ENCODE measurements around the gene SMARCD1. TPM values are rescaled to one million over a fixed set of nuclear protein-coding genes. Genes with fewer than 3 reads are reported as not detected.

The SMARCD1 gene
- total RNA-seq, 1 experiment from 2014 or later, result 84.9 TPM

GRCh38 chr12:50105913-50106450 is 20.8 kb downstream of the SMARCD1 start:
- intact Hi-C loops (cut with micrococcal nuclease; ENCODE audit: unreplicated experiment), result no loop called here
- TF ChIP-seq TCF7L2 (IDR thresholded peaks at IDR 0.05; ENCODE audit: low read depth, low read length) (no peak), REST (IDR thresholded peaks at IDR 0.05; ENCODE audit: insufficient read depth in 1 of 2, low read depth in 2 of 2, low read length in 1 of 2) (no peak)
- TF ChIP-seq, protein P1, sequence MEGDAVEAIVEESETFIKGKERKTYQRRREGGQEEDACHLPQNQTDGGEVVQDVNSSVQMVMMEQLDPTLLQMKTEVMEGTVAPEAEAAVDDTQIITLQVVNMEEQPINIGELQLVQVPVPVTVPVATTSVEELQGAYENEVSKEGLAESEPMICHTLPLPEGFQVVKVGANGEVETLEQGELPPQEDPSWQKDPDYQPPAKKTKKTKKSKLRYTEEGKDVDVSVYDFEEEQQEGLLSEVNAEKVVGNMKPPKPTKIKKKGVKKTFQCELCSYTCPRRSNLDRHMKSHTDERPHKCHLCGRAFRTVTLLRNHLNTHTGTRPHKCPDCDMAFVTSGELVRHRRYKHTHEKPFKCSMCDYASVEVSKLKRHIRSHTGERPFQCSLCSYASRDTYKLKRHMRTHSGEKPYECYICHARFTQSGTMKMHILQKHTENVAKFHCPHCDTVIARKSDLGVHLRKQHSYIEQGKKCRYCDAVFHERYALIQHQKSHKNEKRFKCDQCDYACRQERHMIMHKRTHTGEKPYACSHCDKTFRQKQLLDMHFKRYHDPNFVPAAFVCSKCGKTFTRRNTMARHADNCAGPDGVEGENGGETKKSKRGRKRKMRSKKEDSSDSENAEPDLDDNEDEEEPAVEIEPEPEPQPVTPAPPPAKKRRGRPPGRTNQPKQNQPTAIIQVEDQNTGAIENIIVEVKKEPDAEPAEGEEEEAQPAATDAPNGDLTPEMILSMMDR (IDR thresholded peaks at IDR 0.05), result no peak
- POLR2A ChIA-PET, result no interaction called here
- no peaks in the 10 kb centered on the region for H3K27me3 ChIP-seq (ENCODE audit: control insufficient read depth, insufficient read depth, low read length)
- no peaks in the 10 kb centered on the region for H3K36me3 ChIP-seq (ENCODE audit: control insufficient read depth, insufficient read depth, low read length)
- BruUV-seq (replicated peaks), result no TSS peak
- in situ Hi-C loops (cut with HindIII; ENCODE audit: low pct_unique_long_range_greater_than_20kb, low sequenced_read_pairs), result no loop called here
- no peak for ATAC-seq
- no peak overlapping the region for H3K4me3 ChIP-seq (ENCODE audit: low read depth in 2 of 2, low read length in 2 of 2)
- H3K9me3 ChIP-seq (ENCODE audit: control insufficient read depth, insufficient read depth, low read depth, low read length), result no peaks in the 10 kb centered on the region
- DNase-seq (ENCODE audit: low read depth, low spot score), result no peak
- CTCF ChIA-PET, result interaction anchor here (0.6 kb wide), 1 partner anchor 160 kb away, joined by 3 read pairs; no protein-coding TSS in a partner anchor
- peaks cover 17% of the 10 kb centered on the region for H3K4me1 ChIP-seq (ENCODE audit: control insufficient read depth, insufficient read depth, low read length)
- no peak overlapping the region for H3K27ac ChIP-seq (ENCODE audit: low read length)

GRCh38 chr12:50106907-50107306 is 21.8 kb downstream of the SMARCD1 start:
- no TSS peak for BruUV-seq (replicated peaks)
- Histone ChIP-seq H3K4me3 (ENCODE audit: low read depth in 2 of 2, low read length in 2 of 2) (no peak overlapping the region), H3K27ac (ENCODE audit: low read length) (no peak overlapping the region), H3K9me3 (ENCODE audit: control insufficient read depth, insufficient read depth, low read depth, low read length) (no peaks in the 10 kb centered on the region), H3K4me1 (ENCODE audit: control insufficient read depth, insufficient read depth, low read length) (peaks cover 20% of the 10 kb centered on the region), H3K36me3 (ENCODE audit: control insufficient read depth, insufficient read depth, low read length) (no peaks in the 10 kb centered on the region), H3K27me3 (ENCODE audit: control insufficient read depth, insufficient read depth, low read length) (no peaks in the 10 kb centered on the region)
- TF ChIP-seq SIN3A (IDR thresholded peaks at IDR 0.05; ENCODE audit: borderline replicate concordance, insufficient read depth, low read depth, low read length) (no peak), POLR2AphosphoS5 (IDR thresholded peaks at IDR 0.05; ENCODE audit: low read depth, low read length) (no peak), TCF7L2 (IDR thresholded peaks at IDR 0.05; ENCODE audit: low read depth, low read length) (no peak), REST (IDR thresholded peaks at IDR 0.05; ENCODE audit: insufficient read depth in 1 of 2, low read depth in 2 of 2, low read length in 1 of 2) (no peak)
- TF ChIP-seq, protein P1 (IDR thresholded peaks at IDR 0.05), result no peak
- ChIA-PET POLR2A (no interaction called here), CTCF (no interaction called here)
- ATAC-seq (no peak), DNase-seq (ENCODE audit: low read depth, low spot score) (no peak)
- intact Hi-C loops (cut with micrococcal nuclease; ENCODE audit: unreplicated experiment), result no loop called here
- in situ Hi-C loops (cut with HindIII; ENCODE audit: low pct_unique_long_range_greater_than_20kb, low sequenced_read_pairs), result no loop called here

Measured in Panc1 (cell line).